Stimulated activated CD4-positive, alpha-beta T cell treated with anti-CD3 and anti-CD28 coated beads, Interleukin-2, amount 100 ng/mL, for 4 hours (primary cell): Measurements from ENCODE around the gene MEGF11.

Experiments used
- DNase-seq: peaks from one replicate; pipeline ENCODE4 v3.0.0-alpha.2; 2020; ENCODE audit warnings: low read depth

The MEGF11 gene

GRCh38 chr15:66053991-66054390 is 199.6 kb downstream of the MEGF11 start:
- no peak for DNase-seq

DNA sequence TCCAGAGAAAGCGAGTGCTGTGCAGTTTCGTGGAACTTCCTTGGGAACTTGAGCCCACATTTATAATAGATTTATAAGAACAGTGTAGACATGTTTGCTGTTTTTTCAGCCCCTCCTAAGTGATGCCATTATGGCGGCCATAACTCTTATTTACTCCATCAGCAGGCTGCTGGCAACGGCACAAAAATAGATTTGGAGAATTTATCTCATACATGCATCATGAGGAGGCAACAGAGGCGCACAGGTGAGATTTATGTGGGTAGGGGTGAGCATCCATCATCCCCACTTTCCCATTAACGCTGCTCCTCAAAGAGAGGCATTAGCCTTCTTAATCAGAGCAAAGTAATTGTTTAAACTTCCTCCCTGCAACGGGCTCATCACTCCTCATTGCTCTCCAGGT is 201.7 kb downstream of the MEGF11 start:
- no peak for DNase-seq

- no peak for DNase-seq
Measured at GRCh38 chr15:66050264-66050663, 203.3 kb downstream of the MEGF11 start.

DNA sequence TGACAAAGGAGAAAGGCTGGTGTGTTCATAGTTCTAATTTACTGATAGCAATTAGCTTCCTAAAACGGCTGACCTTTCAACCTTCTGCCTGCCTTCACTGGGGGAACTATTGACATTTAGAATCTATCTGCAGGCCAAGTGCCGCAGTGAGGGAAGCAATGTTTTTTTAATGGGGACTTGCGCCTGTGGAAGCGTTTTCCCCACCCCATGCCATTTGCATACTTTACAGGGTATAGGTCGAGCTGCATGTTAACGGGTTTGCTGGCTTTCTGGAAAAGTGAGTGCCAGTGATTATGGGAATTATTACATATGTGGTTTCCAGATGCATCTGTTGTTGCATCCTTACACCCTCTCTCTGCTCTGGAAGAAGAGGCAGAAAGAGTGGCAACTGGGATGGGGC is 204.2 kb downstream of the MEGF11 start:
- DNase-seq, result no peak

DNA sequence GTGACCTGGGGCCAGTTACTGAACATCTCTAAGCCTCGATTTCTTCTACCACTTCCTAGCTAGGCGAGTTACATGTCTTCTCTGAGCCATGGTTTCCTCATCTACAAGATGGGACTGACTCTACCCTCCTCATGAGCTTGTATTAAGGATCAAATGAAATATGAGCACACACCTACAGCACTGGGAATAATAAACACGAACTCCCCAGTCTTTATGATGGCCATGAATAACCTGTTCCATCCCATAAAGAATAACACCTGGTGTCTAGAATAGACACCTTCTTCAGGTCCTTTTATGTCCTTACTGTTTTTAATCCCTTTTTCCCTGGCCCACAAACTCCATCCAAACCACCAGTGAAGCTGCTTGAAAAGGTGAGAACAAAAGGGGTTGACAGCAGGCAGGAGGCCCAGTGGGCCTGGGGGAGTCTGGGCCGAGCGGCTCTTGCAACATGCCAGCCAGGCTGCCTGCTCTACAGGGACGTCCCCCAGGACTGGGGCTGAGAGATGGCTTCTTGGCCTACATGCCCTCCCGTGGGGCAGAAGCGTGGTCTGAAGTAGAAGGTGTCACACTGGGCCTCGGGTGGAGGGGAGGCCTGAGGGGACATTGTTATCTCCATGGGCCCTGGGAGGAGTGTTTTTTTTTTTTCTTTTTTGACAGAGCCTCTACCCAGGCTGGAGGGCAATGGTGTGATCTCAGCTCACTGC is 206.1 kb downstream of the MEGF11 start:
- DNase-seq, result no peak

- DNase-seq, result no peak
Measured at GRCh38 chr15:66046751-66047150, 206.8 kb downstream of the MEGF11 start.

DNA sequence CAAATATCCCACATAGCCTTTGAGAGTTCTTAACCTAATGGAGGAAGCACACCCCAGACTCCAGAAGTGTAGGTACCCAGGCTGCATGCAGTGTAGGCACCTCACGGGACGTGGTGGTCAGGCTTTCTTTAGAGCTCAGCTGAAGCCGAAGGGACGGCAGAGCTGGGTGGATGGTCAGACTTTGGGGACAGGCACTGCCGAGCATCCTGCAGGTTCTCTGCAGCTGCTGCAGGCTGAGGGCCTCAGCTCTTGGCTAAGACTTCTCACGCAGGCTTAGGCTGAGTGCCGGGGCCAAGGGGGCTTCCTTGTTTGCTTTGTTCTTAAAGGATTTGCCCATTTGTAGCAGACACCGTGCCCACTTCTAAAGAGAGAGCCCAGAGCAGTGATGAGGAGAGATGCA is 207.2 kb downstream of the MEGF11 start:
- DNase-seq, result no peak

GRCh38 chr15:66045542-66045941 is 208.0 kb downstream of the MEGF11 start:
- DNase-seq, result no peak

DNA sequence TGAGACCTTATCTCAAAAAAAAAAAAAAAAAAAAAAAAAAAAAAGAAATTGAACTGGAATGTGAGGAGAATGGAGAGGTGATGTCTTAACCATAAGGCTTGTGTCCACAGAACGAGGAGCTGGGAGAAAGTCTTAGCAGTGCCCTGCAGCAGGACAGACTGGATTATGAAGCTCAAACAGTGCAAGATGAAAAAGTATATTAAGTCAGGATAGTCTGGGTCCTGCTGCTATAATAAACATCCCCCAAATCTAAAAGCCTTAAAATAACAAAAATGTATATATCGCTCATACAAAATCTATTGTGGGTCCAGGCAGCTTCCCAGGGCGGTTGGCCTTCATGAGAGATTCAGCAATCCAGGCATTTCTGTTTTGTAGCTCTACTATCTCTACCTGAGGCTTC is 208.7 kb downstream of the MEGF11 start:
- DNase-seq, result no peak

DNA sequence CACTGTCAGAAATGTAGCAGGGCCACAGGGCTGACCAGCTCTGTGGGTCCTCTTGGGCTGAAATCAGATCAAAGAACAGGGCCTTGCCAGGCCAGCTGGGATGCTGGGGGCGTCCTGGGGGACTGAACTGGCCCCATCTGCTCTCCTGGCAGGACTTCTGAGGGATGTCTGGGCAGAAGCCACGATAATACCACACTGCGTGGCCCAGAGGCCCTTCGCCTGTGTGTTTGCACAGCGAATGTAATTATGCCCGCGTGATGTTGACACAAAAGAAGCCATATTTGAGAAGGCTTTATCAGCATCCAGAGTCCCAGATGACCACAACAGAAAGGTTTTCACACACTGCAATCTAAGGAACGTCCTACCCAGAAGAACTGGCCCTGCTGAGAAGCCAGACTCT is 210.3 kb downstream of the MEGF11 start:
- no peak for DNase-seq

DNA sequence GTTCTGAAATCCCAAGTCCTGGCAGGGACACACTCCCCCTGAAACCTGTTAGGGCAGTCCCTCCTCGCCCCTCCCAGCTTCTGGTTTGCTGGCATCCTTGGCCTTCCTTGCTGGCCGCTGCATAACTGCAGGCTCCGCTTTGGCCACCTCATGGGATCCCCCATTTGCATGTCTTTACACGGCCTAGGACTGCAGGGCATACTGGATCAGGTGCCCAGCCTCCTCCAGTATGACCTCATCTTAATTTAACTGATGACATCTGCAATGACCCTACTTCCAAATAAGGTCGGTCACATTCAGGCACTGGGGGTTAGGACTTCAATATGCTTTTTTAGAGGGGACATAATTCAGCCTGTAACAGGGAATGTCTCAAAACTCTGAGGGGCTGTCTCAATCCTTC is 210.9 kb downstream of the MEGF11 start:
- no peak for DNase-seq

DNA sequence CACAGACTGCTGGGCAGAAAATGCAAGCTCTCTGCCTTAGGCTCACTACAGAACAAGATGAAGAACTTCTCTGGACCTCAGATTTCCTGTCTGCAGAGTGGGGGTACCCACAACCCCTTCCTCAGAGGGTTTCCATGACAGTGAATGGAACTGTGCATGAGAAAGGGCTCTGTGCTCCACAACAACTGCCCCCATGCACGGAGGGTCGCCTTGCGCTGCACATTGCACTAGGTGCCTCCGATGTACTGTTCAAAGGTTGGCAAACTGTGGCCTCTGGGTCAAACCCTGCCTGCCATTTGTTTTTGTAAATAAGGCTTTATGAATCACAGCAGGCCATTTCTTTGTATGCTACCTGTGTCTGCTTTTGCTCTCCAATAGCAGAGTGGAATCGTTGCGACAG is 212.3 kb downstream of the MEGF11 start:
- no peak for DNase-seq

- DNase-seq, result no peak
Measured at GRCh38 chr15:66040211-66040892, 213.2 kb downstream of the MEGF11 start.

DNA sequence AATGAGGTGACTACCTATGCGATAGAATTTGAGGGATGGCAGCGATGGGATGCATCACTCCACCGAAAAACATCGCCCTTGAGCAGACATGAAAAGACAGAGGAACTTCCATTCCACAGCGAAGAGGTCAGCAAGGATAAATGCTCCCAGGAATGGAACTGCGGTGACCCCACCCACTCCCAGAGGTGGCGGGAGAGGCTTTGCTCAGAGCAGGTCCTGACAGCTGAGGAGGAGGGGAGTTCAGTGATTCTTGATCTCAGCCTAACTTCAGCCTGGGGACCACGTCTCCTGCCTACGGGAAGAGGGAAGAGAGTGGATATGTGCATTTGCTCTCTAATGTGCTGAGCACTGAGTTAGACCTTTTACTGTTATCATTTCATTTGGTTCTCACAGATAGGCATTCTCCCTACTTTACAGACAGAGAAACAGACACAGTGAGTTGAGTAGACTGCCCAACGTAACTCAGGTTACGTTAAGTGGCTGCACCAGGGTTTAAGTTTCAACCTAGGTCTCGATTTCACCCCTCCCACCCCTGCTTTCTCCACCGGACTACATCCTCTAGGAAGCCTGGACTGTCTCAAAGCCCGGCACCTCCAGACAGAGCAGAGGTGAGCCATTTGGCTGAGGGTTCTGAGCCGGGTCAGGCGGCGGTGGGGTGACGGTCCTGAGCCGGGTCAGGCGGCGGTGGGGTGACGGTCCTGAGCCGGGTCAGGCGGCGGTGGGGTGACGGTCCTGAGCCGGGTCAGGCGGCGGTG is 214.3 kb downstream of the MEGF11 start:
- no peak for DNase-seq

GRCh38 chr15:66038387-66039116 is 215.0 kb downstream of the MEGF11 start:
- no peak for DNase-seq

GRCh38 chr15:66036859-66037258 is 216.7 kb downstream of the MEGF11 start:
- no peak for DNase-seq

DNA sequence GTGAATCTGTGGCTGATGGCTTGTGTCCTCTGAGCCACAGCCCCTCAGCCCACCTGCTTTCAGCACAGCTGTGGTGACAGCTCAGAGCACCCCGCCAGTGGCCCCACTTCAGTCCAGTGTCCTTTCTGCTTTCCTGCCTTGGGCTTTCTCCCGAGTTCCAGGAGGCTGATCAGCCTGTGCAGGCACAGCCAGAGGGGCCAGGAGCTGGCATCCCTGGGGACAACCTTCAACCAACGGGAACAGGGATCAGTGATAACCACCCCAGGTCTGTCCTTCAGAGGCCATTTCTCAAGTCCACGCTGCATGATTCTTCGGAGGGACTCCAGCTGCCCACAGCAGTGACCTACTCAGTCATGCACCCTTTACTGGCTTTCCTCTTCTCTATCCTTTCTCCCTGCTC is 217.6 kb downstream of the MEGF11 start:
- no peak for DNase-seq

DNA sequence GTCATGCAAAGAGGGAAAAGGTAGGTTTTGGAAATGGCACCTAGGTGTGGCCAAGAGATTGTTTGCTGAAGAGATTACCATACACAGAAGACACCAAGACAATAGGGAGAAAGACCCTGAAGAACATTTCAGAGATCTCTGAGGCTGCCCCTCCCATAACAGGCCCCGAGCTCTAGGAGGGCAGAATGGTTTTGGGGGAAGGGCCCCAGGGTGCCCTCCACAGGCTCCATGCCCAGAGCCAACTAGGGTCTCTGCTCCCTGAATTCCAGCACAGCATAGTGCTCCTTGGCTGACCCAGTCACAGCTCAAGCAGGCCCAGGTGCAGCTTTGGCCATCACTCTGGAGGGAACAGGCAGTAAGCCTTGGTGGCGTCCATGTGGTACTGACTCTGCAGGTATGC is 220.4 kb downstream of the MEGF11 start:
- DNase-seq, result no peak

GRCh38 chr15:66032006-66032405 is 221.5 kb downstream of the MEGF11 start:
- no peak for DNase-seq

- no peak for DNase-seq
Measured at GRCh38 chr15:66030650-66031049, 222.9 kb downstream of the MEGF11 start.

DNA sequence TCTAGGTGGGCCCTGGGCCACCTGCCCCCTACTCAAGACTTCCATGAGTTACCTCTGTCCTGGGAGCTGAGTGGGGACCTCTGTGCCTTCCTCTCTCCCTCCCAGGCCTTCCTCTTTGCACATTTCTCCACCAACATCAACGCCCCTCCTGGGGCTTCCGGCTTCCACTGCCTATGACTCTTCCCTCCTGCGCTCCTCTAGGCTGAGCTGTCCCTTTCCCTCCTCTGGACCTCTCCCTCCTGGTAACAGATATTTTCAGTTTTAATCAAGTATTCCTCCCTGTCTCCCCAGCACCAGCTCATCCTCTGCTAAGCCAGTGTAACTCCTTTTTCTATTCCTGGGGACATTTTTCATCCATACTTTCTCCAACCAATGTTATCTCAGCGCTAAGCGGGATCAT is 223.9 kb downstream of the MEGF11 start:
- no peak for DNase-seq

- DNase-seq, result no peak
Measured at GRCh38 chr15:66027268-66027805, 226.2 kb downstream of the MEGF11 start.
